ENCODE measurements around the gene C2orf69. TPM values are rescaled to one million over a fixed set of nuclear protein-coding genes. Genes with fewer than 3 reads are reported as not detected.

Gene C2orf69
- total and polyA plus RNA-seq, 3 experiments from 2014 or later: 12.9 to 20.9 (median 19.8) TPM

DNA sequence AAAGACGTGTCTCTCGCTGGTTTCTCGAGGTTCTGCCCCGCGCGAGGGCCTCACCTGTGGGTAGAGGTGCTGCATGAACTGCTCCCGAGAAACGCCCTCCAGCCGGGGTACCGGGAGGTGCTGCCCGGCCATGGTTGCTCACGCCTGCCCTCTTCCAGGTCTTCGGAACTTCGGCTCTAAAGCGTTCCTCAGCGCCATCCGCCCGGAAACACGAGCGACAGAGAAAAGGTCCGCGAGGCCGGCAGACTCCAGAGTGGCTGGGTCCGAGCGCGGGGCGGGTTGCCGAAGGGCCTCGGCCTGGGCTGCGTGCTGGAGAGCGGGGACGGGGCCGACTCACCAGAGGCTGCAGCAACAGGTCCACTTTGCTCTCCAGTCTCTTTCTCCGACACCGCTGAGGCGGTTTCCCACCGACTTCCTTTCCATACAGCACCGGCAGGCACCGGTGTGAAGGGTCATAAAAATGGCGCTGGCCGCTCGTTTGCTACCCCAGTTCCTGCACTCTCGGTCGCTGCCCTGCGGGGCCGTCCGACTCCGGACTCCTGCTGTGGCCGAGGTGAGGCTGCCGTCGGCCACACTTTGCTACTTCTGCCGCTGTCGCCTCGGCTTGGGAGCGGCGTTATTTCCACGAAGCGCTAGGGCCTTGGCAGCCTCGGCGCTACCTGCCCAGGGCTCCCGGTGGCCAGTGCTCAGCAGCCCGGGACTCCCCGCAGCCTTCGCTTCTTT, 44.4 kb downstream of the C2orf69 start, which contains the start of the genes MAIP1 and TYW5:
MAIP1 (plus strand) TSS at position 244 of the 723 bp plus-strand sequence; CDS start at position 461, 217 bp downstream.
TYW5 (minus strand) TSS at position 153 of the 723 bp plus-strand sequence; CDS start at position 132, 21 bp downstream.
- Mint-ChIP-seq H3K27ac (peak within 1 kb of the TSS; percentile 90 to 98 (median 96)), H3K27me3 (no peaks in the 10 kb centered on the region), H3K4me3 (peak within 1 kb of the TSS; percentile 95 to 100 (median 98)), H3K9me3 (no peaks in the 10 kb centered on the region), H3K36me3 (peaks cover 0 to 33% (median 2%) of the 10 kb centered on the region in 3 donors), H3K4me1 (peaks cover 50 to 70% (median 64%) of the 10 kb centered on the region in 3 donors)
- ChIA-PET POLR2A (no interaction called here), CTCF (no interaction called here)
- Histone ChIP-seq H3K4me1 (ENCODE audit: insufficient read depth, low read length) (peaks cover 44% of the 10 kb centered on the region), H3K4me3 (ENCODE audit: low read length) (peak within 1 kb of the TSS; percentile 99), H3K27ac (ENCODE audit: low read depth, low read length) (peak within 1 kb of the TSS; percentile 77), H3K27me3 (ENCODE audit: insufficient read depth, low read length, poor library complexity, severe bottlenecking) (no peaks in the 10 kb centered on the region), H3K9me3 (ENCODE audit: low read length) (no peaks in the 10 kb centered on the region), H3K36me3 (ENCODE audit: insufficient read depth, low read length) (peaks cover 1% of the 10 kb centered on the region)
- peak; percentile 66 to 84 (median 80) for DNase-seq

DNA sequence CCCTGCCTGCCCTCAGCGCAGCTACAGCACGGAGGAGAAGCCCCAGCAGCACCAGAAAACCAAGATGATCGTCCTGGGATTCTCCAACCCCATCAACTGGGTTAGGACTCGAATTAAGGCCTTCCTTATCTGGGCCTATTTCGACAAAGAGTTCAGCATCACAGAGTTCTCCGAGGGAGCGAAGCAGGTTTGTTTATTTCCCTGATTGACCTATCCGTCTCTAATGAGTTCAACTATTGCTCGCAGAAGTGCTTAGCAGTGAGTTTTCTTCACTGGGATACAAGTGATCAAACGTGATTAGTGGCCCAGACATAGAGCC, 44.9 kb downstream of the C2orf69 start:
- Histone ChIP-seq H3K4me3 (ENCODE audit: low read length) (peak overlapping the region; percentile 99), H3K27ac (ENCODE audit: low read depth, low read length) (peak overlapping the region; percentile 77), H3K36me3 (ENCODE audit: insufficient read depth, low read length) (no peaks in the 10 kb centered on the region), H3K4me1 (ENCODE audit: insufficient read depth, low read length) (peaks cover 44% of the 10 kb centered on the region), H3K9me3 (ENCODE audit: low read length) (no peaks in the 10 kb centered on the region), H3K27me3 (ENCODE audit: insufficient read depth, low read length, poor library complexity, severe bottlenecking) (no peaks in the 10 kb centered on the region)
- H3K36me3 Mint-ChIP-seq: peaks cover 0 to 36% (median 2%) of the 10 kb centered on the region in 3 donors
- DNase-seq: no peak
- no peaks in the 10 kb centered on the region for H3K27me3 Mint-ChIP-seq
- peaks cover 48 to 67% (median 61%) of the 10 kb centered on the region in 3 donors for H3K4me1 Mint-ChIP-seq
- peak overlapping the region; percentile 90 to 97 (median 94) for H3K27ac Mint-ChIP-seq
- H3K9me3 Mint-ChIP-seq: no peaks in the 10 kb centered on the region
- ChIA-PET CTCF (no interaction called here), POLR2A (no interaction called here)
- peak overlapping the region; percentile 95 to 100 (median 98) for H3K4me3 Mint-ChIP-seq

DNA sequence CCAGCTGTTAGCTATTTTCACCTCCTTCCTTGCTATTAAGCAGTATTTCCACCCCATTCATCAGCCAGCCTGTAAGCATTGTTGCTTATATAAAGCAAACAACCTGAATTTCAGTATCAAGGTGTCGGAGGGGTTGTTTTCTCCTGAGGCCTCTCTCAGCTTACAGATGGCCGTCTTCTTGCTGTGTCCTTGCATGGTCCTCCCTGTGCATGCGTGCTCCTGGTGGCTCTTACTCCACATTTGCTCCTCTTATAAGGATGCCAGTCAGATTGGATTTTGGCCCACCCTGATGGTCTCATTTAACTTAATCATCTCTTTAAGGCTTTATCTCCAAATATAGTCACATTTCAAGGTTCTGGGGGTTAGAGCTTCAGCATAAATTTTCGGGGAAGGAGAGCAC, 46.9 kb downstream of the C2orf69 start:
- POLR2A ChIA-PET: no interaction called here
- H3K27me3 ChIP-seq (ENCODE audit: insufficient read depth, low read length, poor library complexity, severe bottlenecking): no peaks in the 10 kb centered on the region
- peaks cover 44% of the 10 kb centered on the region for H3K4me1 ChIP-seq (ENCODE audit: insufficient read depth, low read length)
- Mint-ChIP-seq H3K4me3 (peak overlapping the region in 5 of 7 donors; percentile 15 to 90 (median 39)), H3K27ac (peak overlapping the region in 2 of 8 donors; percentile 1 to 90), H3K4me1 (peaks cover 38 to 57% (median 51%) of the 10 kb centered on the region in 3 donors), H3K36me3 (peaks cover 0 to 54% (median 11%) of the 10 kb centered on the region in 3 donors), H3K27me3 (no peaks in the 10 kb centered on the region), H3K9me3 (no peaks in the 10 kb centered on the region)
- H3K4me3 ChIP-seq (ENCODE audit: low read length): no peak overlapping the region
- H3K9me3 ChIP-seq (ENCODE audit: low read length): no peaks in the 10 kb centered on the region
- H3K27ac ChIP-seq (ENCODE audit: low read depth, low read length): no peak overlapping the region
- no peaks in the 10 kb centered on the region for H3K36me3 ChIP-seq (ENCODE audit: insufficient read depth, low read length)
- CTCF ChIA-PET: no interaction called here
- DNase-seq: no peak

DNA sequence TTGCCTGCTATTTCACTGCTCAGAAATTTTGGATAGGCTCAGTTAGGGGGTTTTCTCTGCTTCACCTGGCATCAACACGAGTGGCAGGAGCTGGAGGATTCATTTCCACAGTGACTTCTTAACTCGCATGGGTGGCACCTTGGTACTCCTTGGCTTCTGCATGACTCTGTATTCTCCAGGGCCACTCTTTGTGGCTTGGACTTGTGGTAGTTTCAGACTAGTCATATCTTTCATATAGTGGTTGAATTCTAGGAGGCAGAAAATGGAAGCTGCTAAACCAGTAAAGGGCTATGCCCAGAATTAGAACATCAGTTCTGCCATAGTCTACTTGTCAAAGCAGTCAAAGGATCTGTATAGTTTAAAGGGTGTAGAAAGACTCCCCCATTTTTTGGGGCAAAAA, 51.1 kb downstream of the C2orf69 start:
- H3K9me3 ChIP-seq (ENCODE audit: low read length): no peaks in the 10 kb centered on the region
- peaks cover 10% of the 10 kb centered on the region for H3K36me3 ChIP-seq (ENCODE audit: insufficient read depth, low read length)
- no peak overlapping the region for H3K27ac Mint-ChIP-seq
- no peak overlapping the region for H3K27ac ChIP-seq (ENCODE audit: low read depth, low read length)
- DNase-seq: no peak
- peaks cover 15% of the 10 kb centered on the region for H3K4me1 ChIP-seq (ENCODE audit: insufficient read depth, low read length)
- no peaks in the 10 kb centered on the region for H3K9me3 Mint-ChIP-seq
- no peak overlapping the region for H3K4me3 ChIP-seq (ENCODE audit: low read length)
- ChIA-PET CTCF (no interaction called here), POLR2A (no interaction called here)
- H3K27me3 Mint-ChIP-seq: no peaks in the 10 kb centered on the region
- peaks cover 0 to 71% (median 15%) of the 10 kb centered on the region in 3 donors for H3K36me3 Mint-ChIP-seq
- H3K4me1 Mint-ChIP-seq: peaks cover 11 to 17% (median 16%) of the 10 kb centered on the region in 3 donors
- H3K27me3 ChIP-seq (ENCODE audit: insufficient read depth, low read length, poor library complexity, severe bottlenecking): no peaks in the 10 kb centered on the region
- H3K4me3 Mint-ChIP-seq: no peak overlapping the region

DNA sequence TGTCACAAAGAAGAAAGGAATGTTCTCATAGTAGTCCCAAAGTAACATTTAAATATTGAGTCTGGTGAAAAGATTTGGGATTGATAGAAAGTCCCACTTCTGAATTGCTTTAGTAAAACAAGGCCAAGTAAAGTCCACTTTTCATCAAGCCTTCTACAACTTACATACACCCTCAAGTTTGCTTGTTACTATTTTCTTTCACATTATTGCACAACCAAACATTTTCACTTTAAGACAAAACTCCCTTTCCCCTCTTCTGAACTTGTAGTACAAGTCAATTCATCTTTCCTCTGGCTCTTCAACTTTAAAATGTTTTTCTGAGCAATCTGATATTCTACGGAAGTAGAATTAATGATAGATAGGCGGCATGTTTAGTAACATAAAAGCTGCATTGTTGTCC, 55.3 kb downstream of the C2orf69 start:
- Mint-ChIP-seq H3K27me3 (no peaks in the 10 kb centered on the region), H3K4me3 (no peak overlapping the region), H3K4me1 (no peaks in the 10 kb centered on the region), H3K27ac (peak overlapping the region in 1 of 8 donors; percentile 21), H3K9me3 (no peaks in the 10 kb centered on the region), H3K36me3 (peaks cover 0 to 54% (median 21%) of the 10 kb centered on the region in 3 donors)
- H3K36me3 ChIP-seq (ENCODE audit: insufficient read depth, low read length): peaks cover 10% of the 10 kb centered on the region
- no peaks in the 10 kb centered on the region for H3K4me1 ChIP-seq (ENCODE audit: insufficient read depth, low read length)
- no peak overlapping the region for H3K27ac ChIP-seq (ENCODE audit: low read depth, low read length)
- H3K9me3 ChIP-seq (ENCODE audit: low read length): no peaks in the 10 kb centered on the region
- no peak for DNase-seq
- H3K27me3 ChIP-seq (ENCODE audit: insufficient read depth, low read length, poor library complexity, severe bottlenecking): no peaks in the 10 kb centered on the region
- ChIA-PET CTCF (no interaction called here), POLR2A (no interaction called here)
- no peak overlapping the region for H3K4me3 ChIP-seq (ENCODE audit: low read length)

DNA sequence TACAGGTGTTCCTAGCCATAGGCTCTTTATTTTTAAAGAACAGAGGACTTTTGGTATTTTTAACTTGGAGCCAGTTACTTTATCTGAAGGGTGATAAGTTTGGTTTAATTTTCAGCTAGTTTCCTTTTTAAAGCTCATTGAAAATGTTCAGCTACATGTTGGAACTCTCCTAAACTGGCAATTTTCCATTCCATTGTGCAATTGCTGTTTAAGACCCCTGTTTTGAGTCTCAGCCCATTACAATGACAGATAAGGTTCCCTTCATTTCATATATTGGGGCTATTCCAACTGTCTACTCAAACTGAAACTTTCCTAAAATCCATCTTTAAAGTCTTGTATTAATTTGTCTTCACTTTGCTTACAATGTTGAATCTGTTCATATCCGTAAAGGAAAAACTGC, 55.9 kb downstream of the C2orf69 start:
- no peaks in the 10 kb centered on the region for H3K4me1 ChIP-seq (ENCODE audit: insufficient read depth, low read length)
- H3K4me3 Mint-ChIP-seq: no peak overlapping the region
- no peaks in the 10 kb centered on the region for H3K4me1 Mint-ChIP-seq
- H3K27me3 Mint-ChIP-seq: no peaks in the 10 kb centered on the region
- H3K27ac ChIP-seq (ENCODE audit: low read depth, low read length): no peak overlapping the region
- H3K27me3 ChIP-seq (ENCODE audit: insufficient read depth, low read length, poor library complexity, severe bottlenecking): no peaks in the 10 kb centered on the region
- ChIA-PET POLR2A (no interaction called here), CTCF (no interaction called here)
- H3K9me3 ChIP-seq (ENCODE audit: low read length): no peaks in the 10 kb centered on the region
- peaks cover 10% of the 10 kb centered on the region for H3K36me3 ChIP-seq (ENCODE audit: insufficient read depth, low read length)
- no peak overlapping the region for H3K4me3 ChIP-seq (ENCODE audit: low read length)
- no peak for DNase-seq
- H3K27ac Mint-ChIP-seq: peak overlapping the region in 1 of 8 donors; percentile 21
- H3K9me3 Mint-ChIP-seq: no peaks in the 10 kb centered on the region
- peaks cover 0 to 49% (median 17%) of the 10 kb centered on the region in 3 donors for H3K36me3 Mint-ChIP-seq

DNA sequence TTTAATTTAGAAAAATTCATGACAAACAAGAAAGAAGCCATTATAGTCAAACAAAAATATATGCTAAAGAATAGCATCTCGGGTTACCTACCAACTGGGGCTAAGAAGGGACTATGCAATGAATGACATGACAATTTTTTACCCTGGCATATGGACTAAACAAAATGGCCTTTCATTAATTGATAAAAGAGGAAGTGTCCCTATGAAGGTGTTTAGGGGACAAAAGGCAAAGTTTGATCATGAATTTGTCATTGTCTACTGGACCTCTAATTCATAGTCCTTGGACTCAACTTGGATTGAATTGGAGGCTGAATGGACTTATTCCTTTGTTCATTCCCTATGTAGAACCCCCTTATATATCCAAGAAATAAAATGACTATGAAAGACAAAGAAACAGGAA, 57.0 kb downstream of the C2orf69 start:
- ChIA-PET CTCF (no interaction called here), POLR2A (no interaction called here)
- H3K4me3 ChIP-seq (ENCODE audit: low read length): no peak overlapping the region
- H3K27me3 ChIP-seq (ENCODE audit: insufficient read depth, low read length, poor library complexity, severe bottlenecking): no peaks in the 10 kb centered on the region
- peaks cover 0 to 43% (median 14%) of the 10 kb centered on the region in 3 donors for H3K36me3 Mint-ChIP-seq
- no peak for DNase-seq
- H3K9me3 ChIP-seq (ENCODE audit: low read length): no peaks in the 10 kb centered on the region
- H3K4me1 ChIP-seq (ENCODE audit: insufficient read depth, low read length): no peaks in the 10 kb centered on the region
- H3K36me3 ChIP-seq (ENCODE audit: insufficient read depth, low read length): peaks cover 10% of the 10 kb centered on the region
- H3K4me3 Mint-ChIP-seq: no peak overlapping the region
- no peaks in the 10 kb centered on the region for H3K27me3 Mint-ChIP-seq
- H3K27ac Mint-ChIP-seq: no peak overlapping the region
- H3K9me3 Mint-ChIP-seq: no peaks in the 10 kb centered on the region
- no peak overlapping the region for H3K27ac ChIP-seq (ENCODE audit: low read depth, low read length)
- no peaks in the 10 kb centered on the region for H3K4me1 Mint-ChIP-seq

DNA sequence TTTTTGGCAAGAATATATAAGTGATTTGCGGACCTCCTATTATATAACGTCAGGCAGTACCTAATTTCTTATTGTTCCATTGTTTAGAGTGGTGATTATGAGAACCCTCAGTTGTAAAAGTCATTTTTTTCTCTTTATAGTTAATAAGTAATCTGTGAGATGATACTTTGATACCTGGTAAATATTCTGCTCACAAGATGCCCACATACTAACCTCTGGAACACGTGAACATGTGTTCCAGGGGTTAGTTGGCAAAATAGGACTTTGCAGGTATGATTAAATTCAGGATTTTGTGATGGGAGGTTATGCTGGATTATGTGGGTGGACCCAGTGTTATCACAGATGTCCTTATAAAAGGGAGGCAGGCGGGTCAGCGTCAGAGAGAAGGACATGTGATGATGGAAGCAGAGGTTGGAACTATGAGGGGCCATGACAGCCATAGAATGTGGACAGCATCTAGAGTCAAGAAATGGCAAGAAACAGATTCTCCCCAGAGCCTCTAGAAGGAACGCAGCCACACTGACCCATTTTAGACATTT, 61.1 kb downstream of the C2orf69 start:
- Mint-ChIP-seq H3K9me3 (no peaks in the 10 kb centered on the region), H3K27ac (no peak overlapping the region), H3K4me1 (no peaks in the 10 kb centered on the region), H3K27me3 (no peaks in the 10 kb centered on the region), H3K36me3 (peaks cover 0 to 27% (median 14%) of the 10 kb centered on the region in 3 donors), H3K4me3 (no peak overlapping the region)
- H3K27me3 ChIP-seq (ENCODE audit: insufficient read depth, low read length, poor library complexity, severe bottlenecking): no peaks in the 10 kb centered on the region
- H3K4me1 ChIP-seq (ENCODE audit: insufficient read depth, low read length): no peaks in the 10 kb centered on the region
- DNase-seq: no peak
- ChIA-PET POLR2A (no interaction called here), CTCF (no interaction called here)
- no peak overlapping the region for H3K27ac ChIP-seq (ENCODE audit: low read depth, low read length)
- no peaks in the 10 kb centered on the region for H3K36me3 ChIP-seq (ENCODE audit: insufficient read depth, low read length)
- no peak overlapping the region for H3K4me3 ChIP-seq (ENCODE audit: low read length)
- no peaks in the 10 kb centered on the region for H3K9me3 ChIP-seq (ENCODE audit: low read length)
